Psoas muscle (tissue), 8 donors: ENCODE measurements around the gene CRACR2B. TPM values are rescaled to one million over a fixed set of nuclear protein-coding genes. Genes with fewer than 3 reads are reported as not detected.

Source experiments
- ATAC-seq, 4 donors: fragments of 200-7000 bp; cut with Tn5 transposase; one replicate each; pipeline ENCODE4 v1.9.1; 2020; ENCODE audit warnings: moderate library complexity in 3 of 4, mild to moderate bottlenecking in 2 of 4
- DNase-seq, 2 donors: peaks; one replicate each; pipeline ENCODE4 v3.0.0-alpha.2; 2020
- H3K27ac ChIP-seq: fragments of 200-600 bp; one replicate; pipeline ENCODE4 v1.8.0; 2022
- H3K27me3 ChIP-seq, 3 donors: fragments of 200-600 bp in 1 of 3; one replicate each; pipeline versions ENCODE4 v1.6.1 to v1.8.0; 2013 to 2022; ENCODE audit warnings: low read length in 2 of 3, mild to moderate bottlenecking in 2 of 3, moderate library complexity in 1 of 3; ENCODE audit not compliant: insufficient read depth in 3 of 3
- H3K36me3 ChIP-seq, 2 donors: fragments of 200-600 bp in 1 of 2; one replicate each; pipeline versions ENCODE4 v1.6.1 to v1.8.0; 2013 to 2022; ENCODE audit warnings: low read depth in 1 of 2, mild to moderate bottlenecking in 1 of 2, moderate library complexity in 1 of 2; ENCODE audit not compliant: insufficient read depth in 1 of 2
- H3K4me1 ChIP-seq: fragments of 200-600 bp; one replicate; pipeline ENCODE4 v1.8.0; 2022
- H3K4me3 ChIP-seq: fragments of 200-600 bp; one replicate; pipeline ENCODE4 v1.8.0; 2022; ENCODE audit warnings: mild to moderate bottlenecking
- H3K9me3 ChIP-seq: fragments of 200-600 bp; one replicate; pipeline ENCODE4 v1.8.0; 2022
- WGBS, 3 donors: extraction: QIAGEN DNeasy Blood & Tissue Kit; methylation state at CpG; one replicate each; pipeline versions ENCODE4 v1.1.6 to v1.1.7; 2013; 5-methylcytosine and 5-hydroxymethylcytosine counted together
- intact Hi-C, 2 donors: fragments of 100-400 bp; cut with DNase I; formaldehyde crosslinking; loops; one replicate each; pipeline versions ENCODE4 v1.11.0 to v1.14.2; 2022
- polyA plus RNA-seq, 3 donors: library from polyadenylated mRNA; stranded (reverse); fragments of 200-250 nt; gene quantifications; one replicate each; pipeline ENCODE4 v1.2.3, GENCODE V29; 2013
- total RNA-seq, 4 donors: library from RNA; stranded (reverse); fragmentation: NEBNext Ultra II Directional in 2 of 4; extraction: Animal tissue kit (Norgen Biotek cat#: 25700) in 2 of 4; gene quantifications; one replicate each; pipeline versions ENCODE4 v1.2.1 to v1.2.4, GENCODE V29; 2021 to 2023
- TF ChIP-seq, protein P1 (sequence below): fragments of 200-600 bp; IDR thresholded peaks from one replicate; pipeline ENCODE4 v1.8.0; 2022; ENCODE audit warnings: antibody characterized with exemption
- donor health status: healthy with polysubstance abuse.
- donor health status: DM: no; HTN: no; CAD: no; lungs with moderate emphysema.
- donor health status: Bipolar disorder and iron deficiency.
- donor health status: healthy.
- donor health status: DM: yes; HTN: yes; CAD: no.
- donor health status: DM: no; HTN: no; CAD: no.
- donor health status: DM: no; HTN: no; CAD: no.
- donor health status: DM: yes; HTN: yes; CAD: no.

Gene CRACR2B
- total and polyA plus RNA-seq, 7 donors: 1.9 to 8.9 (median 2.8) TPM

DNA sequence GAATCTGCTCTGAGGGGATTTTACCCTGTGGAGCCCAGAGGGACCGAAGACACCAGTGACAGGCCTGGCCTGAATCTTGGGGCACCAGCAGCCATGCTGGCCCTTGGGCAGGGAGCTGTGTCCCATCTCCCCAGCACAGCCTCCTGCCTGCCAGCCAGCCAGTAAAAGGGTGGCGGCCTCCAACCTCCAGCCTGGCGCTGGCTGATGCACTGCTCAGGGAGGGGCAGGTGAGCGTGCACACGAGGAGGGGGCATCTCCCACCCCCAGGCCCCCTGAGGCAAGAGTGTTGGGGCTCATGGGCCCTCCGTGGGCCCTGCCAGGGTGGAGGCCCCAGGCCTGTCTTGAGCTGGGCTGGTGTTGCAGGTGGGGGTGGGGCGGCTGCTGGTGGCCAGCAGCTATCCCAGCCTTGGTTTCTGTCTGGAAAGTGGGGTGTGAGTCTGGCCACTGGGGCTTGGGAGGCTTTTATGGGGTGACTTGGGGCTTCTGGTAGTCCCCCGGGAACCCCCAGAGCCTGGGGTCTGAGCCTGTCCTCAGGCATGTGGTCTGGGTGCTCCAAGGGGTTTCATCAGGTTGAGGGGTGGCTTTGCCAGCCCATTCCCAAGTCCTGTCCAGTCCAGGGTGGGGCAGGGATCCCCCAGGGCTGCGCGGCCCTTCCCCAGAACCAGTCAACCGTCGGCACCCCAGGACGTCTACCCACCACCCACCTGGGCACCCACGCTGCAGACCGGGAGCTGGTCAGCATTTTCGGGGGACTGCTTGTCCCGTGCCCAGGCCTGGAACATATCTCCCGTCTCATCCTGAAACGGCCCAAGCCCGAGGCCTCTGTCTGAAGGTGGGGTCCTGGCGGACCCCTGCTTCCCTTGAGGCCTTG, 32.8 kb downstream of the CRACR2B start:
- WGBS, 3 donors: 86 to 89% (median 88%) methylated on average over 21 of the region's 21 CpGs
- Histone ChIP-seq H3K4me1 (peaks cover 4% of the 10 kb centered on the region), H3K36me3 (peaks cover 0 to 24% of the 10 kb centered on the region in 2 donors), H3K27me3 (no peaks in the 10 kb centered on the region), H3K9me3 (no peaks in the 10 kb centered on the region), H3K27ac (no peak overlapping the region), H3K4me3 (no peak overlapping the region)
- DNase-seq (no peak), ATAC-seq (no peak)
- intact Hi-C loops: no loop called here
- TF ChIP-seq, protein P1, sequence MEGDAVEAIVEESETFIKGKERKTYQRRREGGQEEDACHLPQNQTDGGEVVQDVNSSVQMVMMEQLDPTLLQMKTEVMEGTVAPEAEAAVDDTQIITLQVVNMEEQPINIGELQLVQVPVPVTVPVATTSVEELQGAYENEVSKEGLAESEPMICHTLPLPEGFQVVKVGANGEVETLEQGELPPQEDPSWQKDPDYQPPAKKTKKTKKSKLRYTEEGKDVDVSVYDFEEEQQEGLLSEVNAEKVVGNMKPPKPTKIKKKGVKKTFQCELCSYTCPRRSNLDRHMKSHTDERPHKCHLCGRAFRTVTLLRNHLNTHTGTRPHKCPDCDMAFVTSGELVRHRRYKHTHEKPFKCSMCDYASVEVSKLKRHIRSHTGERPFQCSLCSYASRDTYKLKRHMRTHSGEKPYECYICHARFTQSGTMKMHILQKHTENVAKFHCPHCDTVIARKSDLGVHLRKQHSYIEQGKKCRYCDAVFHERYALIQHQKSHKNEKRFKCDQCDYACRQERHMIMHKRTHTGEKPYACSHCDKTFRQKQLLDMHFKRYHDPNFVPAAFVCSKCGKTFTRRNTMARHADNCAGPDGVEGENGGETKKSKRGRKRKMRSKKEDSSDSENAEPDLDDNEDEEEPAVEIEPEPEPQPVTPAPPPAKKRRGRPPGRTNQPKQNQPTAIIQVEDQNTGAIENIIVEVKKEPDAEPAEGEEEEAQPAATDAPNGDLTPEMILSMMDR: no peak

DNA sequence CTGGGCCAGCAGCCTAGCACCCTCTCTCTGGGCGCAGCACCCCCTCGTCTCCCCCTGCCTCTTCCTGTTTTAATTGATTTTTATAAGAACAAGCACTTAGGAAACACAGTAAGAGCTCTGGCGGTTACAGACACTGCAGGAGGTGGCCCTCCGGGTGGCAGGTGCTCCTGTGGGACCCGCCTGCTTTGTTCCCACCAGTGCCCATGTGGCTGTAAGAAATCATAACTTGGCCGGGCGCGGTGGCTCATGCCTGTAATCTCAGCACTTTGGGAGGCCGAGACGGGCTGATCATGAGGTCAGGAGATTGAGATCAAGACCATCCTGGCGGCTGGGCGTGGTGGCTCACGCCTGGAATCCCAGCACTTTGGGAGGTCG, 33.4 kb downstream of the CRACR2B start:
- Histone ChIP-seq H3K4me3 (no peak overlapping the region), H3K36me3 (peaks cover 0 to 30% of the 10 kb centered on the region in 2 donors), H3K4me1 (peaks cover 4% of the 10 kb centered on the region), H3K27ac (no peak overlapping the region), H3K9me3 (no peaks in the 10 kb centered on the region), H3K27me3 (no peaks in the 10 kb centered on the region)
- intact Hi-C loops: no loop called here
- 89 to 95% (median 91%) methylated on average over 14 of the region's 14 CpGs for WGBS, 3 donors
- ATAC-seq (no peak), DNase-seq (no peak)
- TF ChIP-seq, protein P1: no peak

DNA sequence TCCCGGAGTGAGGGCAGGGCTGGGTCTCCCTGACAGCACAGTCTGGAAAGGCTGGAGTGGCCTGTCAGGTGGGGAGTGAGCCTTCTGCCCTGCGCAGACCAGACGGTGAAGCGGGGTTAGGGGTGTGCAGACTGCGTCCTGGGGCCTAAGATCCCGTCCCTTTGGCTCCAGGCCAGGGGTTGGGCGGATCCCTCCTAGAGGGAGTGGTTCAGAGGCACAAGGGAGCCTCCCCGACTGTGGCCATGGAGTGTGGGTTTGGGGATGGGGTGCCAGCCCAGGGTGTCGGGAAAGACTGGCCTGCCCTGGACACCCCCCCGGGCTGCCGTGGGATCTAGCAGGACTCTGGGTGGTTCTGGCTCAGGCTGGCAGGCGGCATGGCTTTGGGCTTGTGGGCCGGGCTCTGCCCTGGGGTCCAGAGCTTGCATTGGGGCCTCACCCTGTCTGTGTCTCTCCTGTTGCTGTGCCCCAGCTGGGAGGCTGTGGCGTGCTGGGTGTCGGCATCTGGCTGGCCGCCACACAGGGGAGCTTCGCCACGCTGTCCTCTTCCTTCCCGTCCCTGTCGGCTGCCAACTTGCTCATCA, 34.5 kb downstream of the CRACR2B start:
- no peak overlapping the region for H3K4me3 ChIP-seq
- no peak for DNase-seq
- TF ChIP-seq, protein P1: no peak
- peak; percentile 11 to 37 (median 27) for ATAC-seq
- H3K4me1 ChIP-seq: peaks cover 4% of the 10 kb centered on the region
- no peak overlapping the region for H3K27ac ChIP-seq
- H3K9me3 ChIP-seq: no peaks in the 10 kb centered on the region
- 36 to 45% (median 37%) methylated on average over 19 to 20 of the region's 20 CpGs for WGBS, 3 donors
- intact Hi-C loops: no loop called here
- peaks cover 0 to 39% of the 10 kb centered on the region in 2 donors for H3K36me3 ChIP-seq
- no peaks in the 10 kb centered on the region for H3K27me3 ChIP-seq

DNA sequence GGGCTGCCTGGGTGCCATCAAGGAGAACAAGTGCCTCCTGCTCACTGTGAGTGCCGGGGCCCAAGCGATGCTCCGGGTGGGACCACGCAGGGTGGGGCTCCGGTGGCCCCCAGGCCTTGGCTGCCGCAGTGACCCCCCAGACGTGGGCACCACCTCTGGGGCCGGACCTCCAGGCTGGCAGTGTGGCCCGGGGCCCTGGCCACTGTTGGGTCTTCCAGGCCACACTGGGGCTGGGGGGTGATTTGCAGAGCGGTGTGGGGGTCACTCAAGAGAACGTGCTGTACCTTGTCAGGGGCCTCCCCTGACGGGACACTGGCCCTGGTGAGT, 34.9 kb downstream of the CRACR2B start:
- intact Hi-C loops: no loop called here
- Histone ChIP-seq H3K9me3 (no peaks in the 10 kb centered on the region), H3K36me3 (peaks cover 0 to 39% of the 10 kb centered on the region in 2 donors), H3K4me3 (no peak overlapping the region), H3K4me1 (peaks cover 4% of the 10 kb centered on the region), H3K27ac (no peak overlapping the region), H3K27me3 (no peaks in the 10 kb centered on the region)
- TF ChIP-seq, protein P1: no peak
- WGBS, 3 donors: 76 to 84% (median 79%) methylated on average over 12 of the region's 12 CpGs
- no peak for ATAC-seq
- no peak for DNase-seq
